ENCODE data around the gene SPDEF.

The SPDEF gene

GRCh38 chr6:34560366-34561226 is 4.5 kb upstream of the SPDEF start:
- Histone ChIP-seq H3K36me3 (ENCODE audit: control insufficient read depth in 1 of 2, insufficient read depth in 2 of 2, low read length in 2 of 2) (no peaks in the 10 kb centered on the region), H3K27ac (ENCODE audit: low read length) (no peak overlapping the region), H3K9me3 (ENCODE audit: control insufficient read depth in 1 of 2, low read length in 2 of 2) (peaks cover 0 to 9% of the 10 kb centered on the region in 2 donors), H3K27me3 (ENCODE audit: low read depth, low read length) (no peaks in the 10 kb centered on the region), H3K4me3 (ENCODE audit: low read depth in 1 of 2, low read length in 2 of 2) (no peak overlapping the region), H3K4me1 (ENCODE audit: control insufficient read depth in 1 of 2, insufficient read depth in 2 of 2, low read length in 2 of 2) (no peaks in the 10 kb centered on the region)

GRCh38 chr6:34559651-34560365 is 3.7 kb upstream of the SPDEF start:
- H3K27me3 ChIP-seq (ENCODE audit: low read depth, low read length) = no peaks in the 10 kb centered on the region
- H3K9me3 ChIP-seq (ENCODE audit: control insufficient read depth in 1 of 2, low read length in 2 of 2) = peaks cover 0 to 9% of the 10 kb centered on the region in 2 donors
- no peak overlapping the region for H3K27ac ChIP-seq (ENCODE audit: low read length)
- no peaks in the 10 kb centered on the region for H3K36me3 ChIP-seq (ENCODE audit: control insufficient read depth in 1 of 2, insufficient read depth in 2 of 2, low read length in 2 of 2)
- no peak overlapping the region for H3K4me3 ChIP-seq (ENCODE audit: low read depth in 1 of 2, low read length in 2 of 2)
- H3K4me1 ChIP-seq (ENCODE audit: control insufficient read depth in 1 of 2, insufficient read depth in 2 of 2, low read length in 2 of 2) = no peaks in the 10 kb centered on the region

GRCh38 chr6:34558172-34558714 is 2.1 kb upstream of the SPDEF start:
- H3K4me1 ChIP-seq (ENCODE audit: control insufficient read depth in 1 of 2, insufficient read depth in 2 of 2, low read length in 2 of 2) = no peaks in the 10 kb centered on the region

GRCh38 chr6:34557228-34557627 is 1.1 kb upstream of the SPDEF start:
- H3K4me1 ChIP-seq (ENCODE audit: control insufficient read depth in 1 of 2, insufficient read depth in 2 of 2, low read length in 2 of 2) = no peaks in the 10 kb centered on the region
- no peaks in the 10 kb centered on the region for H3K27me3 ChIP-seq (ENCODE audit: low read depth, low read length)
- no peak overlapping the region for H3K4me3 ChIP-seq (ENCODE audit: low read depth in 1 of 2, low read length in 2 of 2)
- H3K27ac ChIP-seq (ENCODE audit: low read length) = no peak overlapping the region
- no peaks in the 10 kb centered on the region for H3K36me3 ChIP-seq (ENCODE audit: control insufficient read depth in 1 of 2, insufficient read depth in 2 of 2, low read length in 2 of 2)
- peaks cover 0 to 9% of the 10 kb centered on the region in 2 donors for H3K9me3 ChIP-seq (ENCODE audit: control insufficient read depth in 1 of 2, low read length in 2 of 2)

More at GRCh38 chr6:34558172-34558714, 2.1 kb upstream of the SPDEF start:
- no peaks in the 10 kb centered on the region for H3K27me3 ChIP-seq (ENCODE audit: low read depth, low read length)
- no peaks in the 10 kb centered on the region for H3K36me3 ChIP-seq (ENCODE audit: control insufficient read depth in 1 of 2, insufficient read depth in 2 of 2, low read length in 2 of 2)
- peaks cover 0 to 9% of the 10 kb centered on the region in 2 donors for H3K9me3 ChIP-seq (ENCODE audit: control insufficient read depth in 1 of 2, low read length in 2 of 2)
- H3K27ac ChIP-seq (ENCODE audit: low read length) = no peak overlapping the region
- no peak overlapping the region for H3K4me3 ChIP-seq (ENCODE audit: low read depth in 1 of 2, low read length in 2 of 2)

GRCh38 chr6:34556493-34556892 is 364 bp upstream of the SPDEF start:
- no peaks in the 10 kb centered on the region for H3K36me3 ChIP-seq (ENCODE audit: control insufficient read depth in 1 of 2, insufficient read depth in 2 of 2, low read length in 2 of 2)
- no peaks in the 10 kb centered on the region for H3K4me1 ChIP-seq (ENCODE audit: control insufficient read depth in 1 of 2, insufficient read depth in 2 of 2, low read length in 2 of 2)
- no peak overlapping the region for H3K27ac ChIP-seq (ENCODE audit: low read length)
- H3K27me3 ChIP-seq (ENCODE audit: low read depth, low read length) = no peaks in the 10 kb centered on the region
- H3K9me3 ChIP-seq (ENCODE audit: control insufficient read depth in 1 of 2, low read length in 2 of 2) = peaks cover 0 to 9% of the 10 kb centered on the region in 2 donors
- no peak overlapping the region for H3K4me3 ChIP-seq (ENCODE audit: low read depth in 1 of 2, low read length in 2 of 2)

GRCh38 chr6:34555328-34555727 is 801 bp downstream of the SPDEF start:
- no peaks in the 10 kb centered on the region for H3K36me3 ChIP-seq (ENCODE audit: control insufficient read depth in 1 of 2, insufficient read depth in 2 of 2, low read length in 2 of 2)
- no peak overlapping the region for H3K4me3 ChIP-seq (ENCODE audit: low read depth in 1 of 2, low read length in 2 of 2)
- no peaks in the 10 kb centered on the region for H3K27me3 ChIP-seq (ENCODE audit: low read depth, low read length)
- H3K9me3 ChIP-seq (ENCODE audit: control insufficient read depth in 1 of 2, low read length in 2 of 2) = peaks cover 0 to 9% of the 10 kb centered on the region in 2 donors
- H3K4me1 ChIP-seq (ENCODE audit: control insufficient read depth in 1 of 2, insufficient read depth in 2 of 2, low read length in 2 of 2) = no peaks in the 10 kb centered on the region
- no peak overlapping the region for H3K27ac ChIP-seq (ENCODE audit: low read length)

GRCh38 chr6:34555007-34555322 is 1.2 kb downstream of the SPDEF start:
- no peak overlapping the region for H3K4me3 ChIP-seq (ENCODE audit: low read depth in 1 of 2, low read length in 2 of 2)
- no peaks in the 10 kb centered on the region for H3K36me3 ChIP-seq (ENCODE audit: control insufficient read depth in 1 of 2, insufficient read depth in 2 of 2, low read length in 2 of 2)
- peaks cover 0 to 9% of the 10 kb centered on the region in 2 donors for H3K9me3 ChIP-seq (ENCODE audit: control insufficient read depth in 1 of 2, low read length in 2 of 2)
- H3K27ac ChIP-seq (ENCODE audit: low read length) = no peak overlapping the region
- H3K27me3 ChIP-seq (ENCODE audit: low read depth, low read length) = no peaks in the 10 kb centered on the region
- no peaks in the 10 kb centered on the region for H3K4me1 ChIP-seq (ENCODE audit: control insufficient read depth in 1 of 2, insufficient read depth in 2 of 2, low read length in 2 of 2)

GRCh38 chr6:34554291-34555006 is 1.7 kb downstream of the SPDEF start:
- peaks cover 0 to 9% of the 10 kb centered on the region in 2 donors for H3K9me3 ChIP-seq (ENCODE audit: control insufficient read depth in 1 of 2, low read length in 2 of 2)
- H3K27ac ChIP-seq (ENCODE audit: low read length) = no peak overlapping the region
- no peaks in the 10 kb centered on the region for H3K36me3 ChIP-seq (ENCODE audit: control insufficient read depth in 1 of 2, insufficient read depth in 2 of 2, low read length in 2 of 2)
- no peak overlapping the region for H3K4me3 ChIP-seq (ENCODE audit: low read depth in 1 of 2, low read length in 2 of 2)
- H3K27me3 ChIP-seq (ENCODE audit: low read depth, low read length) = no peaks in the 10 kb centered on the region
- no peaks in the 10 kb centered on the region for H3K4me1 ChIP-seq (ENCODE audit: control insufficient read depth in 1 of 2, insufficient read depth in 2 of 2, low read length in 2 of 2)

- Histone ChIP-seq H3K9me3 (ENCODE audit: control insufficient read depth in 1 of 2, low read length in 2 of 2) (peaks cover 0 to 6% of the 10 kb centered on the region in 2 donors), H3K27me3 (ENCODE audit: low read depth, low read length) (no peaks in the 10 kb centered on the region), H3K36me3 (ENCODE audit: control insufficient read depth in 1 of 2, insufficient read depth in 2 of 2, low read length in 2 of 2) (no peaks in the 10 kb centered on the region), H3K4me3 (ENCODE audit: low read depth in 1 of 2, low read length in 2 of 2) (no peak overlapping the region), H3K4me1 (ENCODE audit: control insufficient read depth in 1 of 2, insufficient read depth in 2 of 2, low read length in 2 of 2) (no peaks in the 10 kb centered on the region), H3K27ac (ENCODE audit: low read length) (no peak overlapping the region)
These were observed 2.4 kb downstream of the SPDEF start for GRCh38 chr6:34553750-34554149.

- Histone ChIP-seq H3K4me3 (ENCODE audit: low read depth in 1 of 2, low read length in 2 of 2) (no peak overlapping the region), H3K4me1 (ENCODE audit: control insufficient read depth in 1 of 2, insufficient read depth in 2 of 2, low read length in 2 of 2) (no peaks in the 10 kb centered on the region), H3K27me3 (ENCODE audit: low read depth, low read length) (no peaks in the 10 kb centered on the region), H3K27ac (ENCODE audit: low read length) (no peak overlapping the region), H3K9me3 (ENCODE audit: control insufficient read depth in 1 of 2, low read length in 2 of 2) (peaks cover 0 to 2% of the 10 kb centered on the region in 2 donors), H3K36me3 (ENCODE audit: control insufficient read depth in 1 of 2, insufficient read depth in 2 of 2, low read length in 2 of 2) (no peaks in the 10 kb centered on the region)
These were observed 3.0 kb downstream of the SPDEF start for GRCh38 chr6:34553146-34553545.

- no peaks in the 10 kb centered on the region for H3K9me3 ChIP-seq (ENCODE audit: control insufficient read depth in 1 of 2, low read length in 2 of 2)
- H3K36me3 ChIP-seq (ENCODE audit: control insufficient read depth in 1 of 2, insufficient read depth in 2 of 2, low read length in 2 of 2) = no peaks in the 10 kb centered on the region
- H3K27ac ChIP-seq (ENCODE audit: low read length) = no peak overlapping the region
- no peaks in the 10 kb centered on the region for H3K4me1 ChIP-seq (ENCODE audit: control insufficient read depth in 1 of 2, insufficient read depth in 2 of 2, low read length in 2 of 2)
- H3K4me3 ChIP-seq (ENCODE audit: low read depth in 1 of 2, low read length in 2 of 2) = no peak overlapping the region
- H3K27me3 ChIP-seq (ENCODE audit: low read depth, low read length) = no peaks in the 10 kb centered on the region
These were observed 3.5 kb downstream of the SPDEF start for GRCh38 chr6:34552620-34553019.
